HG03378 (cell line): ENCODE measurements around the gene SDK1.

ENCODE experiments used
- ATAC-seq: cut with Tn5 transposase; IDR thresholded peaks from one replicate; pipeline ENCODE4 v1.9.1; 2021; ENCODE audit warnings: mild to moderate bottlenecking, moderate library complexity; ENCODE audit not compliant: unreplicated experiment

Gene SDK1

DNA sequence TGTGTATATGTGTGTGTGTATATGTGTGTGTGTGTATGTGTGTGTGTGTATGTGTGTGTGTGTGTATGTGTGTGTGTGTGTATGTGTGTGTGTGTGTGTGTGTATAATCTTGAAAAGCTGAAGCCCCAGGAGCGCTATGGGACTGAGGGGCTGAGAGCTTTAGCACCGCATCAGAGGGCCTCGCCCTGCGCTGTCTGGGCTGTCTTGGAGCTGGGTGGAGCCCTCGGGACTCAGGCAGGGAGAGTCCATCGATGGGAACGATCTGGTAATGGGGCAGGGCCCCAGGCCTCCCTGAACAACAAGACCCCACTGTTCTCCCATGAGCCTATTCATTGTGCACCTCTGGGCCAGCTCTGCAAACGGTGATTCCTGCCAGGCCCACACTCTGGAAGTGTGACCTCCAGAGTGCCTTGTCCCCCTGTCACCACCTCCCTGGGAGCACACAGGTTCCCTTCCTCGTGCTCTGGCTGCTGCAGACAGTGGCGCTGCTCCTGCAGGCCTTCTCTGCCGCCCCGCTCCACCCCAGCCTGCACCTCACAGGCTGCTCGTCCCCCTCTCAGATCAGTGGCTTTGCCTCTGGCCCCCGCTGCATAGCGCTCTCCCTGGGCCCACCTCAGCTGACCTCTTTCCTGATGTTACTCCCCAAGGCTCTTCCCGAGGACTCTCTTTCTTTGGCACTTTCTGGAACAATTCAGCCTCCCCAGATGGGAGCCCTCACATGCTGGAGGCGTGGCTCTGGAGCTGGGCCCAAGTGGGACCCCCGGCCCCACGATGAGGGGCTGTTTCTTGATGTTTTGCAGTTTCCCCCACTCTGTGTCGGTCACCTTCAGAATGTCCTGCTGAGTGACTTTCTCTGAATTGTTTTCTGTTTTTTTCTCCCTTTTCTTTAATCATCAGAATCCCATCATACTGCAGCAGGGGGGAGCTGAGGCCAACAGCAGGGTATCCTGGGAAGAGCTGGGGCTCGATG lies 838.9 kb downstream of the SDK1 start:
- ATAC-seq: no peak

DNA sequence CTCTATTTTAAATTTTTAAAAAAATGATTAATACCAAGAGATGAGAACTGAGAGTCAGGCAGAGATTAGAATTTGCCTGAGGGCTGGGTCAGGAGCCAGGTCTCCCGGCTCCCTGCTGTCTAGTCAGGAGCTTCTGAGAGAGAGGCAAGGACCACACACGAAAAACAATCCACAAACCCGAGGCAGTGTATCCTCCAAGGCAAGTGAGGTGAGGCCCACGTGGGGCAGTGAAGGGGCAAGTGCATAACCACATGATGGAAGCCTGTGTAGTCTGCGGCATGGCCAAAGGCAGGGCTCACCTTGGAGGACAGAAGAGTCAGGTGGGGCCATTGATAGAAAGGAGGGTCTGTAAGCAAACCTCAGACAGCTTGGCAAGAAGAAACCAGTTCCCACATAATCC lies 839.9 kb downstream of the SDK1 start:
- no peak for ATAC-seq

DNA sequence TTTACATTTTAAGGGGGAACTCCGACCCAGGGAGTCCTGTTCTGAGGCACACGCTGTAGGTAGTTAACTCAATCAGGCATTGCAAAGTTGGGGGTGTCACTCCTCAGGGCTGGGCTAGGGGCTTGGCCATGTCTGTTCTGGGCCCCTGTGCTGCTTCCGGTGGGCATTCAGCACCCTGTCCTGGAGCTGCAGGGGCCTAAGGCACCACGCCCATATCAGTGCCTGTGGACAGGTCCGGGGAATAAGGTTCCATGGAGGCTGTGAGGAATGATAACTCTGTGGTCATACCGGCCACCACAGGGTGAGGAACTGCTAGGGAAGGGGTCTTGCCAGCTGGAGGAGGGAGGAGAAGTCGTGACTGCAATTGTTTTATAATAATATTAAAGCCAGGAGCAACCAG lies 842.0 kb downstream of the SDK1 start:
- no peak for ATAC-seq

GRCh38 chr7:4143511-4144171 lies 842.6 kb downstream of the SDK1 start:
- no peak for ATAC-seq

DNA sequence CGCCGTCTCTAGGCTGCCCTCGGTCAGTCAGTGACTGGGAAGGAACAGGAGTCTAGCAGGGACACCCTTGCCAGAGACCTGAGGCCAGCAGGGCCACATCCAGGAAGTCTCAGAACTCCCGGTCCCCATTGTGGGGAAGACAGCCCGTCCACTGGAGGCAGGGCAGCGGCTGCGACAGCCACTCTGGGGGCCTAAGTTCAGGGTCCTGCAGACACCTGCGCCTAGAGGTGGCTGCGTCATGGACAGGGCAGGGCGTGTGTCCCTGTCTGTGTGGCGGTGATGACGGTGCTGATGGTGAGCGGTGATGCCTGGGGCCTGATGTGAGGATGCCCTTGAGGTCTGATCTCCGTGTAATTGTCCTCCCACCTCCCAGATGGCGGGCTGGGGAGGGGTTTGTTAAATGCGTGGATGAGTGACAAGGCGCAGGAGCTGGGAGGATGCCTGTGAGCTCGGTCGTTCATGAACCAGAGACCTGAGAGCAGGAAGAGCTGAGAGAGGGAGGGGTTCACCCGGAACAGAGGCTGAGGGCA lies 843.2 kb downstream of the SDK1 start:
- ATAC-seq: no peak

- ATAC-seq: no peak
Observed at GRCh38 chr7:4144811-4145510, 843.9 kb downstream of the SDK1 start.

DNA sequence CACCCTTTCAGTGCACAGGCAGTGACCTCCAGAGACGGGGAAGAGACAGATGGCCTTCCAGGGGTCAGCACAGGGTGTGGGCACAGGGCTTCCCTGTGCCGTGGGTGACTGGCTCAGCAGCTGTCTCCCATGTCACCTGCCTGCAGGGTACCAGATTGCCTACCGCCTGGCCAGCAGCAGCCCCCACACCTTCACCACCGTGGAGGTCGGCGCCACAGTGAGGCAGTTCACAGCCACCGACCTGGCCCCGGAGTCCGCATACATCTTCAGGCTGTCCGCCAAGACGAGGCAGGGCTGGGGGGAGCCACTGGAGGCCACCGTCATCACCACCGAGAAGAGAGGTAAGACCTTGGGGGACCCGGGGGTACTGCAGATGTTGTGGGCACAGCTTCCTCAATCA lies 844.5 kb downstream of the SDK1 start:
- no peak for ATAC-seq

DNA sequence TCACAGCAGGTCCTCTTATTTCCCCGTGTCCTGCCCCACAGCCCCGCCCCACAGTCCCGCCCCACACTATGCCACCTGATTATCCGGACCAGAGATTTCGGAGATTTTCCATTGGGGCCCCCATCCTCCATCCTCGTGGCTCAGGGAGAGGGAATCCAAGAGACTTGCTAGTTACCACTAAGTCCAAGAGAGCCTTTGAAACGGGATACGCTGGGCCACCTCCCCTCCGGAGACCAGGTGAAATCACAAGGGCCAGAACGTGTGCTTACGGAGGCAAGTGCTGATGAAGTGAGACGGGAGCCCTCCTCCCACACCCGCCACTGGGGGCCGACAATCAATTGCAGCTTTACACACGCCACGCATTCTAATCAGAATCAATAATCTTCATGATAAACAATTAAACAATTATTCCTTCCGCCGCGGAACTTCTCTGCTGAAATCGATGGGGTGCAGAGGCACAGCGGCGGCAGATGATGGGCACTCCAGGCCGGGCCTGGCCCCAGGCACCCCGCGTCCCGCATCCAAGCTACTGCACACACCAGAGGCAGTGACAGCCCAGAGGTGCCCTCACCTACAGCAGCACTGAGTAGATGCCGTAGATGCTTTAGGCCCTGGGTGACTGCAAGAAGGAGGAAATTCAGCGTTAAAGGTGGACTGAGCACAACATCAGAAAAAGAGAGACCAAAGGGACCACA lies 847.0 kb downstream of the SDK1 start:
- ATAC-seq: no peak

DNA sequence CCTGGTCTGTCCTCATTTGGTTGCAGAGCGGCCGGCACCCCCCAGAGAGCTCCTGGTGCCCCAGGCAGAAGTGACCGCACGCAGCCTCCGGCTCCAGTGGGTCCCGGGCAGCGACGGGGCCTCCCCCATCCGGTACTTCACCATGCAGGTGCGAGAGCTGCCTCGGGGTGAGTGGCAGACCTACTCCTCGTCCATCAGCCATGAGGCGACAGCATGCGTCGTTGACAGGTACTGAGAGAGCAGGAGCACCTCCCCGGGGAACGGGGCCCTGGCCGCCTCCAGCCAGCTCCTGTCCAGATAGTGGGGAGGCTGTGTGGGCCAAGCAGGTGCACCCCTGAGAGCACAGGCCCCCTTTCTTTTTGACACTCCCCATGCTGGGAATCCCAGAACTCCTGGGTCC lies 848.2 kb downstream of the SDK1 start:
- no peak for ATAC-seq

DNA sequence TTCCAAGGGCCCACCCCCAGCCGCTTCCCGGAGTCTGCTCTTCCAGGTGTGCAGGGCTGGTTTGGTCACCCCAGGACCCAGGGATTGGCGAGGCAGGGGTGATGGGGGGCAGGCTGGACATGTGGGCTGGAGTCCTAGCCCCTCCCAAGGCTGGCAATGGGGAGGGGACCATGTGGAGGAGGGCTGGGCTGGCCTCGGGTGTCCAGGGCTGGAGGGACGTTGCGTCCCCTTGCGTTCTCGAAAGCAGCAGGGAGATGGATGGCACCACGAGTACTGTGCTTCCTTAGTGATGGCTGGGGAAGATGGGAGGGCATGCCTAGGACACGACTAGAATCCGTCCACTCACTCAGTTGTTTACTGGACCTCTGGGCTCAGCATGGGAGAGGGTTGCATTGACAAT lies 848.6 kb downstream of the SDK1 start:
- no peak for ATAC-seq

GRCh38 chr7:4150731-4151130 lies 849.7 kb downstream of the SDK1 start:
- no peak for ATAC-seq

- no peak for ATAC-seq
Observed at GRCh38 chr7:4151524-4151923, 850.5 kb downstream of the SDK1 start.

DNA sequence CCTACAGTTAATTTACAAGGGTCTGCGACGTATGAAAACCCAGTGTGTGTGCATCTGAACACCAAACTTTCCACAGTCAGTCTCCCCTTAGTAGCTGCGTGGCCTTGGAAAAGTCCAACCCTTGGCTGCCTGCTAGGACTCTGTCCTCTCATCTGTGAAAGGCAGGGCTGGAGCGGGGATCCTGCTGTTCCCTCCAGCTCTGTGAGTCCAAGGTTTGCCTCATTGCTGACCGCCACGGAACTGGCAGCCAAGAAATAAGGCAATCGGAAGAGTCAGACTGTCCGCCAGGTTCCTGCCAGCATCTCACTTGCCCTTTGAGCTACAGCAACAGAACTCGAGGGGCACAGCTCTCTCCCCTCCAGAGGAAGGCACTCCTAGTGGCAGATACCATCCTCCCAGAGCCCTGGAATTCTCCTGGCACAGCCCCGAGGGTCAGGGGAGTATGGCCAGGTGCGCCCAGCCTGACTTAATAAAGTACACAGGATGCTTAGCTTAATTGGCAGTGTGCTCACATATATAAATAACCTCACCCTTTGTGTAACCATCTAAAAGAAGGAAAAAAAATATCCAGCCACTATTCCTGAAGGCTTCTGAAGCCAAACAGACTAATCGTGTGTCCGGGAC lies 851.0 kb downstream of the SDK1 start:
- ATAC-seq: no peak

GRCh38 chr7:4154882-4155535 lies 854.0 kb downstream of the SDK1 start:
- no peak for ATAC-seq

- ATAC-seq: no peak
Observed at GRCh38 chr7:4156190-4156589, 855.1 kb downstream of the SDK1 start.

DNA sequence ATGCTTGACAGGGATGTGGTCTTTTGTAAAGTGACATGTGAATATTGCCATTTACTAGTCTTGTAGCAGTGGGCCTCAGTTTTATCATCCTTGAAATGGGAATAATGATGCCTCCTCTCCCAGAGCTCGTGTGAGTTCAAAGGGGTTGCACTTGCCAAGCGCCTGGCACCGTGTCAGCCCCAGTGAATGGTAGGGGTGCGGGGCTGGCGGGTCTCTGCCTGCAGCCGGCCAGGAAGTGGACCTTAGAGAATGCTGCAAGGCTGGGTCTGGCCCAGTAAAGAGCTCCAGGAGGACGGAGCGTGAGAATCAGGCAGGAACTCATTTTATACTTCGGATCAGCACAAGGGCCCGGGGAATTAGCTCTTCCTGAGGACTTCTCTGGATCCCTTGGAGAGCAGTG lies 856.6 kb downstream of the SDK1 start:
- no peak for ATAC-seq

GRCh38 chr7:4158441-4159153 lies 857.5 kb downstream of the SDK1 start:
- no peak for ATAC-seq

DNA sequence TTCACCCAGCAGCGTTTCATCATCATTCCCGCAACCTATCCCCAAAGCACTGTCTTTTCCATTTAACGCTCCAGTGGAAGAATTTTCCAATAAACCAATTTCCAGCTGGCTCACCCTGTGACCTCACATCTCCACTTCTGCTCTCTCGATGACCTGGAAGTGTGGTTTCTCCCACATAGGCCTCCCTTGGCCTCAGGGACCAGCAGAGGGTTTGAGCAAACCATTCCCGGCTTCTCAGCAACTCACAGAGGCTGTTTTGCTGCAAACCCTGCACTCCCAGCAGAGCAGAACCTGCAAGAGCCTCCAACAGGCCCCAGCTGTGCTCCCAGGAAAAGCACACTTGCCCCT lies 858.1 kb downstream of the SDK1 start:
- no peak for ATAC-seq
